Gastroesophageal sphincter (tissue), 4 donors: Measurements from ENCODE around the gene WDR70. TPM values are rescaled to one million over a fixed set of nuclear protein-coding genes. Genes with fewer than 3 reads are reported as not detected.

Experiments
- ATAC-seq: fragments of 150-250 bp; one replicate; pipeline ENCODE4 v1.9.1; 2016; ENCODE audit warnings: mild to moderate bottlenecking, moderate library complexity
- H3K27ac ChIP-seq, 4 donors: fragments of 200-600 bp; sonication (generic) in 3 of 4; 1 replicate in 3 of 4; 2 replicates in 1 of 4; pipeline ENCODE4 v1.5.1; 2016 to 2019
- H3K27me3 ChIP-seq: fragments of 200-600 bp; sonication (generic); one replicate; pipeline ENCODE4 v1.5.1; 2019
- H3K36me3 ChIP-seq, 2 donors: fragments of 200-600 bp; sonication (generic); one replicate each; pipeline ENCODE4 v1.5.1; 2019; ENCODE audit warnings: control low read depth in 1 of 2
- H3K4me1 ChIP-seq, 3 donors: fragments of 200-600 bp; sonication (generic); 1 replicate in 2 of 3; 2 replicates in 1 of 3; pipeline ENCODE4 v1.5.1; 2016 to 2019; ENCODE audit warnings: control low read depth in 2 of 3
- H3K4me3 ChIP-seq, 2 donors: fragments of 200-600 bp; sonication (generic); one replicate each; pipeline ENCODE4 v1.5.1; 2019; ENCODE audit warnings: mild to moderate bottlenecking in 1 of 2, moderate library complexity in 1 of 2
- H3K9me3 ChIP-seq, 3 donors: fragments of 200-600 bp; sonication (generic); one replicate each; pipeline ENCODE4 v1.5.1; 2017 to 2019; ENCODE audit warnings: control low read depth in 2 of 3
- EP300 ChIP-seq: sonication (generic); formaldehyde crosslinking; IDR thresholded peaks from one replicate; pipeline ENCODE4 v1.6.1; 2017; ENCODE audit warnings: antibody characterized with exemption, mild to moderate bottlenecking
- POLR2A ChIP-seq, 2 donors: fragments of 450-650 bp; IDR thresholded peaks; one replicate each; pipeline ENCODE4 v1.6.1; 2017; ENCODE audit warnings: antibody characterized with exemption in 2 of 2, mild to moderate bottlenecking in 2 of 2, moderate library complexity in 1 of 2
- POLR2AphosphoS5 ChIP-seq: sonication (generic); formaldehyde crosslinking; IDR thresholded peaks from one replicate; pipeline ENCODE4 v1.6.1; 2017; ENCODE audit warnings: antibody characterized with exemption
- WGBS, 2 donors: methylation state at CpG; one replicate each; pipeline ENCODE4 v1.1.5; 2018; ENCODE audit warnings: low coverage in 1 of 2; 5-methylcytosine and 5-hydroxymethylcytosine counted together
- total RNA-seq, 4 donors: library from RNA; depleted of rRNA; stranded (reverse); fragments of >200 nt; gene quantifications; one replicate each; pipeline ENCODE4 v1.1.0, GENCODE V29; 2016
- TF ChIP-seq, protein P1 (sequence below), 4 experiments: fragments of 200-600 bp in 2 of 4; fragments of 450-650 bp in 2 of 4; sonication (generic) in 1 of 4; IDR thresholded peaks; one replicate each; pipeline ENCODE4 v1.5.1; 2017 to 2019; ENCODE audit warnings: antibody characterized with exemption in 4 of 4, mild to moderate bottlenecking in 2 of 4, moderate library complexity in 2 of 4

Gene WDR70
- total RNA-seq, 4 donors from 2014 or later = 15.5 to 24.3 (median 22.2) TPM

DNA sequence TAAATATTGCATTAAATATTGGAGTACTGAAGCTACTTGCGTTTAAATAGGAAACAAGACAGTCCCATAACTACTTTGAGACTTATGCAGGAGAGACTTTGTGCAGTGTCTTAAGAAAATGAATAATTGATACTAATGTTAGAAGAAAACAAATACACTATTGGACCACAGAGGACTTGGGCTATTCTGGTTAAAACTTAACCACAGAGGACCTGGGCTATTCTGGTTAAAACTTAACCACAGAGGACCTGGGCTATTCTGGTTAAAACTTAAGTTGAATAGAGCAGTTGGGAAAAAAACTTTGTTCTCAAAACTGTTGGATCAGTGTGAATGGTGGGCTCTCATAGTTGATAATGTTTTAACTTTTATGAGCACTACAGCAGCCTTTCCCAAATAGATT, 141.7 kb downstream of the WDR70 start:
- Histone ChIP-seq H3K9me3 (no peaks in the 10 kb centered on the region), H3K4me3 (no peak overlapping the region), H3K27me3 (no peaks in the 10 kb centered on the region), H3K36me3 (peaks cover 0 to 24% of the 10 kb centered on the region in 2 donors), H3K27ac (no peak overlapping the region), H3K4me1 (no peaks in the 10 kb centered on the region)
- ATAC-seq = no peak
- TF ChIP-seq POLR2AphosphoS5 (no peak), POLR2A (IDR thresholded peaks at IDR 0.05) (no peak), EP300 (no peak)
- TF ChIP-seq, protein P1, sequence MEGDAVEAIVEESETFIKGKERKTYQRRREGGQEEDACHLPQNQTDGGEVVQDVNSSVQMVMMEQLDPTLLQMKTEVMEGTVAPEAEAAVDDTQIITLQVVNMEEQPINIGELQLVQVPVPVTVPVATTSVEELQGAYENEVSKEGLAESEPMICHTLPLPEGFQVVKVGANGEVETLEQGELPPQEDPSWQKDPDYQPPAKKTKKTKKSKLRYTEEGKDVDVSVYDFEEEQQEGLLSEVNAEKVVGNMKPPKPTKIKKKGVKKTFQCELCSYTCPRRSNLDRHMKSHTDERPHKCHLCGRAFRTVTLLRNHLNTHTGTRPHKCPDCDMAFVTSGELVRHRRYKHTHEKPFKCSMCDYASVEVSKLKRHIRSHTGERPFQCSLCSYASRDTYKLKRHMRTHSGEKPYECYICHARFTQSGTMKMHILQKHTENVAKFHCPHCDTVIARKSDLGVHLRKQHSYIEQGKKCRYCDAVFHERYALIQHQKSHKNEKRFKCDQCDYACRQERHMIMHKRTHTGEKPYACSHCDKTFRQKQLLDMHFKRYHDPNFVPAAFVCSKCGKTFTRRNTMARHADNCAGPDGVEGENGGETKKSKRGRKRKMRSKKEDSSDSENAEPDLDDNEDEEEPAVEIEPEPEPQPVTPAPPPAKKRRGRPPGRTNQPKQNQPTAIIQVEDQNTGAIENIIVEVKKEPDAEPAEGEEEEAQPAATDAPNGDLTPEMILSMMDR (IDR thresholded peaks at IDR 0.05) = no peak
- 95% methylated on average over 1 of the region's 1 CpG; no CpG with 5 or more reads in 1 of the 2 donors for WGBS, 2 donors

GRCh38 chr5:37532976-37533740, 154.0 kb downstream of the WDR70 start:
- Histone ChIP-seq H3K27ac (no peak overlapping the region), H3K36me3 (peaks cover 0 to 12% of the 10 kb centered on the region in 2 donors), H3K9me3 (peaks cover 0 to 6% (median 0%) of the 10 kb centered on the region in 3 donors), H3K4me3 (no peak overlapping the region), H3K27me3 (no peaks in the 10 kb centered on the region), H3K4me1 (no peaks in the 10 kb centered on the region)
- ATAC-seq = no peak
- 100% methylated on average over 2 to 4 of the region's 13 CpGs for WGBS, 2 donors
- TF ChIP-seq POLR2A (IDR thresholded peaks at IDR 0.05) (no peak), EP300 (no peak), POLR2AphosphoS5 (no peak)
- TF ChIP-seq, protein P1 (IDR thresholded peaks at IDR 0.05) = no peak

- Histone ChIP-seq H3K9me3 (peaks cover 0 to 6% (median 0%) of the 10 kb centered on the region in 3 donors), H3K27me3 (no peaks in the 10 kb centered on the region), H3K4me1 (no peaks in the 10 kb centered on the region), H3K4me3 (no peak overlapping the region), H3K27ac (no peak overlapping the region), H3K36me3 (peaks cover 0 to 12% of the 10 kb centered on the region in 2 donors)
- ATAC-seq = no peak
- 100% methylated on average over 2 of the region's 6 CpGs for WGBS, 2 donors
- TF ChIP-seq EP300 = no peak
- TF ChIP-seq POLR2AphosphoS5 = no peak
- TF ChIP-seq, protein P1 (IDR thresholded peaks at IDR 0.05) = no peak
- TF ChIP-seq POLR2A (IDR thresholded peaks at IDR 0.05) = no peak
These were observed 154.7 kb downstream of the WDR70 start for GRCh38 chr5:37533851-37534250.

GRCh38 chr5:37539459-37539858, 160.3 kb downstream of the WDR70 start:
- no peak for ATAC-seq
- no peaks in the 10 kb centered on the region for H3K9me3 ChIP-seq
- WGBS, 2 donors = 96% methylated on average over 3 of the region's 3 CpGs
- peaks cover 0 to 8% (median 0%) of the 10 kb centered on the region in 3 donors for H3K4me1 ChIP-seq
- H3K27me3 ChIP-seq = no peaks in the 10 kb centered on the region
- TF ChIP-seq, protein P1 (IDR thresholded peaks at IDR 0.05) = no peak
- TF ChIP-seq POLR2A (IDR thresholded peaks at IDR 0.05) = no peak
- no peak for TF ChIP-seq POLR2AphosphoS5
- H3K36me3 ChIP-seq = no peaks in the 10 kb centered on the region
- no peak overlapping the region for H3K27ac ChIP-seq
- no peak overlapping the region for H3K4me3 ChIP-seq

DNA sequence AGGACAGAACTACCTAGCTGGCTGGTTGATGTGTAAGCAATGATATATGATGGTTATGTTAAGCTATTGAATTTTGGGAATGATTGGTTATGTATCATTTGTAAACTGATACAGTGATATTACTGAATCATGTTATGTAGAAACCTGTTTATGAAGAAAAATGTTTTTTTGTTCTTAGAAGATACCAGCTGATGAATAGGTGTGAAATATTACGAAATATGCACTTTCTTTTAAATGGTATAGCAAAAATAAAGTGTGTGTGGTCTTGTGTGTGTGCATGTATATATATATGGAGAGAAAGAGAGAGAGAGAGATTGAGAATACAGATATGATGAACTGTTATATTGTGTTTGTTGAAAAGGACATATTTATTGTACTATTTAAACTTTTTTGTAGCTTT, 164.1 kb downstream of the WDR70 start:
- WGBS, 2 donors = 88 to 95% methylated on average over 1 of the region's 1 CpG
- ATAC-seq = no peak
- Histone ChIP-seq H3K36me3 (no peaks in the 10 kb centered on the region), H3K27ac (no peak overlapping the region), H3K27me3 (no peaks in the 10 kb centered on the region), H3K9me3 (no peaks in the 10 kb centered on the region), H3K4me3 (no peak overlapping the region), H3K4me1 (peaks cover 0 to 8% (median 0%) of the 10 kb centered on the region in 3 donors)
- TF ChIP-seq, protein P1 (IDR thresholded peaks at IDR 0.05) = no peak
- no peak for TF ChIP-seq EP300
